Measurements from ENCODE around the gene SOX18. TPM values are rescaled to one million over a fixed set of nuclear protein-coding genes. Genes with fewer than 3 reads are reported as not detected.

SOX18 gene
- total and polyA plus RNA-seq, 2 of the 4 experiments (the other 2 are of a cell fraction), result not detected

DNA sequence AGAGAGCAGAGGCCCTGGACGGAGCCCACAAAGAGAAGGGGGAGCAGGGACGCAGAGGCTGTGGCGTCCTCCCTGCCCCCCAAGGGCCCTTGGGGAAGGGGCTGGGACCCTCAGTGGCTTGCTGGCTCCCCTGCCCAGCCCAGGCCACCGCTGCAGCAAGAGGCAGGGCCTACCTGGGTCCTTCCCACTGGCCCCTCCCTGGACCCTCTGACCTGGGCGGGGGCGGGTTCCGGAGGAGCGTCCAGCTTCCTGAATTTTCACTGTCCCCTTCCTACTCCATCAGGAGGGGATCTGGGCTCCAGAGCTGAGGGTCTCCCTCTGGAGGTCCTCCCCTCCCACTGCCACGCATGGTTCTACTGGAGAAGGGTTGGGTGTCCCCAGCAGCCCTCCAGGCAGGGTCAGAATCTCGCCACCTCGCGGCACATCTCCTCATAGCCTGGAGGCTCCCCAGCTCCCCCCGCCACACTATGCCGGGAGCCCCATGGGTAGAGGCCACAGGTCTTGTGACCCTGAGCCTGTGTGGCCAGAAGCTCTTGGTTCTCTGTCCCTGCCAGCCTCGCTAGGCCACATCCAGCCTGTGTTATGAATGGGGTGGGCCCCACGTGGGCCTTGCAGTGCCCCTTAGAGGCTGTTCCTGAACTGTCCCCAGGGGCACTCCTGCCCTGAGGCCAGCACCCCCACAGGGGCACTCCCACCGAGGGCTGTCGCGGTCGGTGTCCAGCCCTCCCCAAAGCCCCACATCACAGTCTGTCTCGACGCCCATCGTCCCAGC lies 1.0 kb upstream of the SOX18 start:
- H3K9me3 ChIP-seq (ENCODE audit: control insufficient read depth, insufficient read depth, low read length), result no peaks in the 10 kb centered on the region
- no peak overlapping the region for H2BK5ac ChIP-seq (ENCODE audit: low read depth, low read length, poor library complexity, severe bottlenecking)
- H3K18ac ChIP-seq (ENCODE audit: low read depth, low read length), result no peak overlapping the region
- ChIA-PET POLR2A (ENCODE audit: unreplicated experiment) (no interaction called here), CTCF (no interaction called here)
- H2BK15ac ChIP-seq (ENCODE audit: low read depth, low read length), result no peak overlapping the region
- no peak overlapping the region for H2AFZ ChIP-seq (replicated peaks; ENCODE audit: low read length, poor library complexity)
- no peak overlapping the region for H3K14ac ChIP-seq (replicated peaks; ENCODE audit: low read depth, low read length)
- H3K4me1 ChIP-seq (ENCODE audit: control insufficient read depth, insufficient read depth, low read length), result no peaks in the 10 kb centered on the region; the same call in 1 of the 2 replicates
- no peak overlapping the region for H3K56ac ChIP-seq (ENCODE audit: extremely low read depth, insufficient read depth, low read length)
- H3K27ac ChIP-seq (ENCODE audit: insufficient read depth, low read length), result no peak overlapping the region
- H4K91ac ChIP-seq (ENCODE audit: insufficient read depth, low read depth, low read length), result no peak overlapping the region
- H3K4ac ChIP-seq (ENCODE audit: low read depth, low read length), result no peak overlapping the region
- H3K79me1 ChIP-seq (ENCODE audit: low read depth in 1 of 2, low read length in 2 of 2), result no peaks in the 10 kb centered on the region
- in situ Hi-C loops (cut with MboI; ENCODE audit: low sequenced_read_pairs) (no loop called here), dilution Hi-C loops (cut with HindIII; ENCODE audit: low sequenced_read_pairs, unreplicated experiment) (no loop called here), intact Hi-C loops (cut with micrococcal nuclease) (no loop called here)
- H3K9ac ChIP-seq (ENCODE audit: low read depth, low read length), result no peak overlapping the region
- H4K20me1 ChIP-seq (ENCODE audit: insufficient read depth, low read length), result no peaks in the 10 kb centered on the region; the same call in 1 of the 2 replicates
- H3K9me1 ChIP-seq (ENCODE audit: insufficient read depth, low read length), result no peaks in the 10 kb centered on the region
- H2BK20ac ChIP-seq (ENCODE audit: low read depth, low read length), result no peak overlapping the region
- H3K27me3 ChIP-seq (ENCODE audit: control insufficient read depth, insufficient read depth, low read length), result peaks cover 61% of the 10 kb centered on the region
- BruUV-seq (replicated peaks), result no TSS peak
- no CpG with 5 or more reads among the region's 23 CpGs for WGBS, 2 experiments (ENCODE audit: extremely low coverage in 2 of 2, insufficient read length in 1 of 2)
- no peaks in the 10 kb centered on the region for H3K36me3 ChIP-seq (ENCODE audit: control insufficient read depth, insufficient read depth, low read length)
- no peak overlapping the region for H3K4me2 ChIP-seq (ENCODE audit: low read depth, low read length)
- H3K23ac ChIP-seq (ENCODE audit: low read depth, low read length), result no peak overlapping the region
- no peak for DNase-seq
- peak overlapping the region; percentile 42 for H2AK9ac ChIP-seq (replicated peaks; ENCODE audit: low read depth, low read length, poor library complexity)
- no peak overlapping the region for H3K4me3 ChIP-seq (ENCODE audit: insufficient read depth, low read depth, low read length)
- no peak for TF ChIP-seq RAD21 (IDR thresholded peaks at IDR 0.05; ENCODE audit: low read length)
- TF ChIP-seq, protein P1, sequence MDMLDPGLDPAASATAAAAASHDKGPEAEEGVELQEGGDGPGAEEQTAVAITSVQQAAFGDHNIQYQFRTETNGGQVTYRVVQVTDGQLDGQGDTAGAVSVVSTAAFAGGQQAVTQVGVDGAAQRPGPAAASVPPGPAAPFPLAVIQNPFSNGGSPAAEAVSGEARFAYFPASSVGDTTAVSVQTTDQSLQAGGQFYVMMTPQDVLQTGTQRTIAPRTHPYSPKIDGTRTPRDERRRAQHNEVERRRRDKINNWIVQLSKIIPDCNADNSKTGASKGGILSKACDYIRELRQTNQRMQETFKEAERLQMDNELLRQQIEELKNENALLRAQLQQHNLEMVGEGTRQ (IDR thresholded peaks at IDR 0.05; ENCODE audit: low read depth, low read length), result no peak
- no peak for TF ChIP-seq ELK1 (IDR thresholded peaks at IDR 0.05; ENCODE audit: borderline replicate concordance, low read depth, low read length)
- no peak for TF ChIP-seq SMC3 (IDR thresholded peaks at IDR 0.05; ENCODE audit: low read depth, low read length)
- no peak for TF ChIP-seq POLR2A (IDR thresholded peaks at IDR 0.05; ENCODE audit: low read depth, low read length)
- no peak for TF ChIP-seq RFX5 (IDR thresholded peaks at IDR 0.05; ENCODE audit: low read depth, low read length)
- TF ChIP-seq, protein P2, sequence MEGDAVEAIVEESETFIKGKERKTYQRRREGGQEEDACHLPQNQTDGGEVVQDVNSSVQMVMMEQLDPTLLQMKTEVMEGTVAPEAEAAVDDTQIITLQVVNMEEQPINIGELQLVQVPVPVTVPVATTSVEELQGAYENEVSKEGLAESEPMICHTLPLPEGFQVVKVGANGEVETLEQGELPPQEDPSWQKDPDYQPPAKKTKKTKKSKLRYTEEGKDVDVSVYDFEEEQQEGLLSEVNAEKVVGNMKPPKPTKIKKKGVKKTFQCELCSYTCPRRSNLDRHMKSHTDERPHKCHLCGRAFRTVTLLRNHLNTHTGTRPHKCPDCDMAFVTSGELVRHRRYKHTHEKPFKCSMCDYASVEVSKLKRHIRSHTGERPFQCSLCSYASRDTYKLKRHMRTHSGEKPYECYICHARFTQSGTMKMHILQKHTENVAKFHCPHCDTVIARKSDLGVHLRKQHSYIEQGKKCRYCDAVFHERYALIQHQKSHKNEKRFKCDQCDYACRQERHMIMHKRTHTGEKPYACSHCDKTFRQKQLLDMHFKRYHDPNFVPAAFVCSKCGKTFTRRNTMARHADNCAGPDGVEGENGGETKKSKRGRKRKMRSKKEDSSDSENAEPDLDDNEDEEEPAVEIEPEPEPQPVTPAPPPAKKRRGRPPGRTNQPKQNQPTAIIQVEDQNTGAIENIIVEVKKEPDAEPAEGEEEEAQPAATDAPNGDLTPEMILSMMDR (conservative IDR thresholded peaks at IDR 0.05; ENCODE audit: low read depth, low read length), result no peak
- TF ChIP-seq MXI1 (IDR thresholded peaks at IDR 0.05; ENCODE audit: borderline replicate concordance, low read depth, low read length), result no peak
- no peak for TF ChIP-seq CHD1 (IDR thresholded peaks at IDR 0.05; ENCODE audit: low read depth, low read length)
- TF ChIP-seq MAFK (IDR thresholded peaks at IDR 0.05; ENCODE audit: low read depth, low read length), result no peak
- TF ChIP-seq NFE2L2 (IDR thresholded peaks at IDR 0.05; ENCODE audit: low read depth, low read length), result no peak
- TF ChIP-seq RCOR1 (IDR thresholded peaks at IDR 0.05; ENCODE audit: insufficient replicate concordance, low read length), result no peak
- TF ChIP-seq FOS (IDR thresholded peaks at IDR 0.05; ENCODE audit: low read depth, low read length), result no peak
- no peak for TF ChIP-seq MAZ (IDR thresholded peaks at IDR 0.05; ENCODE audit: borderline replicate concordance, low read depth, low read length)
- TF ChIP-seq CEBPB (IDR thresholded peaks at IDR 0.05; ENCODE audit: low read depth, low read length), result no peak
- no peak for TF ChIP-seq BHLHE40 (IDR thresholded peaks at IDR 0.05; ENCODE audit: low read depth, low read length)
- no peak for ATAC-seq (ENCODE audit: low read depth)
- no peak overlapping the region for H4K8ac ChIP-seq (ENCODE audit: low read depth in 2 of 2, low read length in 2 of 2)
- no peak overlapping the region for H2BK120ac ChIP-seq (ENCODE audit: low read depth, low read length)
- no peak overlapping the region for H2AK5ac ChIP-seq (ENCODE audit: low read depth, low read length)
- H4K5ac ChIP-seq (ENCODE audit: low read depth, low read length), result no peak overlapping the region
